ENCODE results near the gene MET. TPM values are rescaled to one million over a fixed set of nuclear protein-coding genes. Genes with fewer than 3 reads are reported as not detected.

MET gene
- total and polyA plus RNA-seq, 10 of the 15 experiments (the other 5 are each of a cell fraction or from before 2014, with no cell fraction given): 0.01 to 0.21 TPM; not detected in 8

DNA sequence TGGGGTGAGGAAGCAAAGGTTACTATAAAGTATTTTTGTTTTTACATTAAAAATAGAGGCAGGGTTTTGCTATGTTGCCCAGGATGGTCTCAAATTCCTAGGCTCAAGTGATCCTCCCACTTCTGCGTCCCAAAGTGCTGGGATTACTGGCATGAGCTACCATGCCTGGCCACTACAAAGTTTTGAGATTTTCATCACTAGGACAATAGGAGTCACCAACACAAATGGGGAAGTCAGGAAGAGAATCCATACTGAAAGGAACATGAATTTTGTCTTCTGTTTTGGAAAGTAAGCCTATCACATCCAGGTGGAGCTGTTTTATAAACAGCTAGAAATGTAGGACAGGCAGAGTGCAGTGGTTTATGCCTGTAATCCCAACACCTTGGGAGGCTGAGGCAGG lies 170.4 kb downstream of the MET start:
- Histone ChIP-seq H3K27ac (ENCODE audit: control insufficient read depth, insufficient read depth) (no peak overlapping the region), H3K4me1 (ENCODE audit: control insufficient read depth, insufficient read depth, low read length) (no peaks in the 10 kb centered on the region), H3K79me2 (ENCODE audit: control insufficient read depth, insufficient read depth, low read length) (no peaks in the 10 kb centered on the region), H3K4me3 (no peak overlapping the region), H2AFZ (ENCODE audit: control insufficient read depth, low read depth, low read length) (no peak overlapping the region), H4K20me1 (ENCODE audit: control insufficient read depth, insufficient read depth) (no peaks in the 10 kb centered on the region), H3K36me3 (ENCODE audit: control insufficient read depth in 2 of 2, insufficient read depth in 2 of 2, low read length in 1 of 2) (no peaks in the 10 kb centered on the region), H3K9ac (ENCODE audit: control insufficient read depth, insufficient read depth, low read length) (no peak overlapping the region), H3K27me3 (replicated peaks in 1 of 2; ENCODE audit: control insufficient read depth in 2 of 2, insufficient read depth in 2 of 2, low read length in 1 of 2) (peaks cover 0 to 8% of the 10 kb centered on the region in 2 experiments), H3K4me2 (ENCODE audit: control insufficient read depth, insufficient read depth) (no peak overlapping the region), H3K9me3 (replicated peaks; ENCODE audit: control insufficient read depth, insufficient read depth, low read length) (no peaks in the 10 kb centered on the region)
- ChIA-PET POLR2A (no interaction called here), RAD21 (ENCODE audit: unreplicated experiment) (no interaction called here), CTCF (interaction anchor here (1.3 kb wide), 1 partner anchor 8 kb away, joined by 3 read pairs; no protein-coding TSS in a partner anchor), SMC1A (ENCODE audit: uncharacterized antibody, unreplicated experiment) (no interaction called here)
- BruUV-seq (replicated peaks): no TSS peak
- TF ChIP-seq SUPT20H (IDR thresholded peaks at IDR 0.05; ENCODE audit: borderline replicate concordance, control insufficient read depth, low read depth, low read length): no peak
- no peak for TF ChIP-seq RBBP5 (conservative IDR thresholded peaks at IDR 0.05)
- no peak for TF ChIP-seq RFX5 (IDR thresholded peaks at IDR 0.05; ENCODE audit: low read depth, low read length)
- TF ChIP-seq, protein P1, sequence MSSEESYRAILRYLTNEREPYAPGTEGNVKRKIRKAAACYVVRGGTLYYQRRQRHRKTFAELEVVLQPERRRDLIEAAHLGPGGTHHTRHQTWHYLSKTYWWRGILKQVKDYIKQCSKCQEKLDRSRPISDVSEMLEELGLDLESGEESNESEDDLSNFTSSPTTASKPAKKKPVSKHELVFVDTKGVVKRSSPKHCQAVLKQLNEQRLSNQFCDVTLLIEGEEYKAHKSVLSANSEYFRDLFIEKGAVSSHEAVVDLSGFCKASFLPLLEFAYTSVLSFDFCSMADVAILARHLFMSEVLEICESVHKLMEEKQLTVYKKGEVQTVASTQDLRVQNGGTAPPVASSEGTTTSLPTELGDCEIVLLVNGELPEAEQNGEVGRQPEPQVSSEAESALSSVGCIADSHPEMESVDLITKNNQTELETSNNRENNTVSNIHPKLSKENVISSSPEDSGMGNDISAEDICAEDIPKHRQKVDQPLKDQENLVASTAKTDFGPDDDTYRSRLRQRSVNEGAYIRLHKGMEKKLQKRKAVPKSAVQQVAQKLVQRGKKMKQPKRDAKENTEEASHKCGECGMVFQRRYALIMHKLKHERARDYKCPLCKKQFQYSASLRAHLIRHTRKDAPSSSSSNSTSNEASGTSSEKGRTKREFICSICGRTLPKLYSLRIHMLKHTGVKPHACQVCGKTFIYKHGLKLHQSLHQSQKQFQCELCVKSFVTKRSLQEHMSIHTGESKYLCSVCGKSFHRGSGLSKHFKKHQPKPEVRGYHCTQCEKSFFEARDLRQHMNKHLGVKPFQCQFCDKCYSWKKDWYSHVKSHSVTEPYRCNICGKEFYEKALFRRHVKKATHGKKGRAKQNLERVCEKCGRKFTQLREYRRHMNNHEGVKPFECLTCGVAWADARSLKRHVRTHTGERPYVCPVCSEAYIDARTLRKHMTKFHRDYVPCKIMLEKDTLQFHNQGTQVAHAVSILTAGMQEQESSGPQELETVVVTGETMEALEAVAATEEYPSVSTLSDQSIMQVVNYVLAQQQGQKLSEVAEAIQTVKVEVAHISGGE (CRISPR knock-in tag; IDR thresholded peaks at IDR 0.05): no peak
- TF ChIP-seq, protein P2, sequence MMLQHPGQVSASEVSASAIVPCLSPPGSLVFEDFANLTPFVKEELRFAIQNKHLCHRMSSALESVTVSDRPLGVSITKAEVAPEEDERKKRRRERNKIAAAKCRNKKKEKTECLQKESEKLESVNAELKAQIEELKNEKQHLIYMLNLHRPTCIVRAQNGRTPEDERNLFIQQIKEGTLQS (IDR thresholded peaks at IDR 0.05; ENCODE audit: borderline replicate concordance, extremely low read depth, low read depth, low read length): no peak
- TF ChIP-seq, protein P3, sequence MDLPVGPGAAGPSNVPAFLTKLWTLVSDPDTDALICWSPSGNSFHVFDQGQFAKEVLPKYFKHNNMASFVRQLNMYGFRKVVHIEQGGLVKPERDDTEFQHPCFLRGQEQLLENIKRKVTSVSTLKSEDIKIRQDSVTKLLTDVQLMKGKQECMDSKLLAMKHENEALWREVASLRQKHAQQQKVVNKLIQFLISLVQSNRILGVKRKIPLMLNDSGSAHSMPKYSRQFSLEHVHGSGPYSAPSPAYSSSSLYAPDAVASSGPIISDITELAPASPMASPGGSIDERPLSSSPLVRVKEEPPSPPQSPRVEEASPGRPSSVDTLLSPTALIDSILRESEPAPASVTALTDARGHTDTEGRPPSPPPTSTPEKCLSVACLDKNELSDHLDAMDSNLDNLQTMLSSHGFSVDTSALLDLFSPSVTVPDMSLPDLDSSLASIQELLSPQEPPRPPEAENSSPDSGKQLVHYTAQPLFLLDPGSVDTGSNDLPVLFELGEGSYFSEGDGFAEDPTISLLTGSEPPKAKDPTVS (IDR thresholded peaks at IDR 0.05; ENCODE audit: low read depth, low read length): no peak
- no peak for TF ChIP-seq ZSCAN29 (IDR thresholded peaks at IDR 0.05)
- TF ChIP-seq, protein P4, sequence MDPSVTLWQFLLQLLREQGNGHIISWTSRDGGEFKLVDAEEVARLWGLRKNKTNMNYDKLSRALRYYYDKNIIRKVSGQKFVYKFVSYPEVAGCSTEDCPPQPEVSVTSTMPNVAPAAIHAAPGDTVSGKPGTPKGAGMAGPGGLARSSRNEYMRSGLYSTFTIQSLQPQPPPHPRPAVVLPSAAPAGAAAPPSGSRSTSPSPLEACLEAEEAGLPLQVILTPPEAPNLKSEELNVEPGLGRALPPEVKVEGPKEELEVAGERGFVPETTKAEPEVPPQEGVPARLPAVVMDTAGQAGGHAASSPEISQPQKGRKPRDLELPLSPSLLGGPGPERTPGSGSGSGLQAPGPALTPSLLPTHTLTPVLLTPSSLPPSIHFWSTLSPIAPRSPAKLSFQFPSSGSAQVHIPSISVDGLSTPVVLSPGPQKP (IDR thresholded peaks at IDR 0.05; ENCODE audit: low read depth, low read length): no peak
- TF ChIP-seq JUND (IDR thresholded peaks at IDR 0.05; ENCODE audit: low read depth, low read length): no peak
- TF ChIP-seq LARP7 (IDR thresholded peaks at IDR 0.05): no peak
- TF ChIP-seq NR2C2 (IDR thresholded peaks at IDR 0.05; ENCODE audit: borderline replicate concordance, control insufficient read depth, insufficient read length, low read depth): no peak
- no peak for TF ChIP-seq SP1 (IDR thresholded peaks at IDR 0.05; ENCODE audit: low read depth, low read length)
- TF ChIP-seq KAT2A (conservative IDR thresholded peaks at IDR 0.05; ENCODE audit: control insufficient read depth, low read depth, low read length): no peak
- WGBS (ENCODE audit: insufficient coverage, insufficient replicate concordance, low lambda C conversion rate, missing lambda C conversion rate): 33% methylated on average over 1 of the region's 1 CpG
- DNase-seq (ENCODE audit: low read depth, low spot score) (no peak), FAIRE-seq (no peak), ATAC-seq (no peak)
- in situ Hi-C loops (cut with MboI) (no loop called here), intact Hi-C loops (cut with micrococcal nuclease; ENCODE audit: unreplicated experiment) (no loop called here)
